ENCODE results near the gene BMP6. TPM values are rescaled to one million over a fixed set of nuclear protein-coding genes. Genes with fewer than 3 reads are reported as not detected.

BMP6 gene
- total RNA-seq, 2 donors from 2014 or later = not detected

DNA sequence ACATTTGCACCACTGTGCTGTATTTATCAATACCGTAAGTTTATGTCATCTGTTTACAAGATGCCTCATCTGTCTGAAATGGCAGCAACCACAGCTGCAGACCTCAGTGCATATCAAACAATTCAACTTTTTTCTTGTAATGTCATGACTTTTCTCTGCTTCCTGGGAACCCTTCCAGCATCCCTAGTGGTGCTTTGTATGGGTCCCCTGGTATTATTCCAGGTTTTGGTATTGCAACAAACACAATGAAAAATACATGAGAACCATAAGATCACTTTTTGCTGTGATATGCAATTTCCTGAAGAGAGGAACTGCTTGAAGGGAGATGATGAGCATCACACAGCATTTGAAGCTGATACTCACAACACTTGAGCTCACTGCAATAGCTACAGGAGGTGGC lies 196.7 kb downstream of the BMP6 start:
- DNase-seq (ENCODE audit: low spot score in 2 of 2) (no peak), ATAC-seq (no peak)
- no peak overlapping the region for H3K27ac Mint-ChIP-seq
- H3K36me3 Mint-ChIP-seq = peaks cover 6 to 31% of the 10 kb centered on the region in 2 donors
- H3K9me3 Mint-ChIP-seq = peaks cover 8 to 20% of the 10 kb centered on the region in 2 donors

- H3K27ac Mint-ChIP-seq = no peak overlapping the region
- ATAC-seq = no peak
- H3K9me3 Mint-ChIP-seq = peaks cover 13 to 25% of the 10 kb centered on the region in 2 donors
- no peak for DNase-seq (ENCODE audit: low spot score in 2 of 2)
- peaks cover 6 to 31% of the 10 kb centered on the region in 2 donors for H3K36me3 Mint-ChIP-seq
These were observed 199.0 kb downstream of the BMP6 start for GRCh38 chr6:7924867-7925266.

Other genes starting within 250 kb of the BMP6 start
- gene DSP, start 184.4 kb upstream of the BMP6 start, total RNA-seq = under 1 TPM in 1 of 2 donors, not detected in 1; 0.14 TPM
- 10 to 100 TPM; 20.3 to 31.1 TPM for gene SNRNP48, start 135.9 kb upstream of the BMP6 start, total RNA-seq
- gene TXNDC5, start 184.7 kb downstream of the BMP6 start, total RNA-seq = 10 to 100 TPM; 41.0 to 77.9 TPM

All from activated naive CD4-positive, alpha-beta T cell treated with anti-CD3 and anti-CD28 coated beads, Interleukin-2, amount 50 U/mL, for 72 hours (primary cell).